Osteocyte (in vitro differentiated cells): ENCODE measurements around the gene LRFN5. TPM values are rescaled to one million over a fixed set of nuclear protein-coding genes. Genes with fewer than 3 reads are reported as not detected.

Experiments used
- DNase-seq: peaks from one replicate; pipeline ENCODE4 v3.0.0; 2021; ENCODE audit warnings: mixed read lengths; ENCODE audit not compliant: unreplicated experiment; ENCODE audit errors: extremely low spot score
- H3K27ac Mint-ChIP-seq: one replicate; pipeline ENCODE4 v1.8.0; 2021; ENCODE audit warnings: mild to moderate bottlenecking, mixed read lengths; ENCODE audit not compliant: unreplicated experiment
- H3K27me3 Mint-ChIP-seq: one replicate; pipeline ENCODE4 v1.8.0; 2021; ENCODE audit warnings: mixed read lengths; ENCODE audit not compliant: unreplicated experiment
- H3K36me3 Mint-ChIP-seq: one replicate; pipeline ENCODE4 v1.8.0; 2021; ENCODE audit warnings: mixed read lengths; ENCODE audit not compliant: unreplicated experiment
- H3K4me1 Mint-ChIP-seq: one replicate; pipeline ENCODE4 v1.8.0; 2021; ENCODE audit warnings: mixed read lengths; ENCODE audit not compliant: unreplicated experiment
- H3K4me3 Mint-ChIP-seq: one replicate; pipeline ENCODE4 v1.8.0; 2021; ENCODE audit warnings: mild to moderate bottlenecking, moderate library complexity, mixed read lengths; ENCODE audit not compliant: unreplicated experiment
- H3K9me3 Mint-ChIP-seq: one replicate; pipeline ENCODE4 v1.8.0; 2021; ENCODE audit warnings: mixed read lengths; ENCODE audit not compliant: unreplicated experiment
- total RNA-seq: library from RNA; stranded (reverse); gene quantifications from 2 replicates; pipeline ENCODE4 v1.2.1, GENCODE V29; 2021
- TF ChIP-seq, protein P1 (sequence below): fragments of 200-600 bp; sonication (generic); IDR thresholded peaks from 2 replicates; pipeline ENCODE4 v1.5.0; 2021; ENCODE audit warnings: antibody characterized with exemption, mild to moderate bottlenecking, moderate library complexity

LRFN5 gene
- total RNA-seq, 1 donor from 2014 or later: 0.16 TPM

GRCh38 chr14:41641690-41642089 lies 35.0 kb downstream of the LRFN5 start:
- H3K36me3 Mint-ChIP-seq: no peaks in the 10 kb centered on the region
- H3K27me3 Mint-ChIP-seq: peaks cover 2% of the 10 kb centered on the region
- no peak overlapping the region for H3K27ac Mint-ChIP-seq
- no peak for DNase-seq
- H3K4me1 Mint-ChIP-seq: no peaks in the 10 kb centered on the region
- H3K4me3 Mint-ChIP-seq: no peak overlapping the region
- H3K9me3 Mint-ChIP-seq: no peaks in the 10 kb centered on the region
- TF ChIP-seq, protein P1, sequence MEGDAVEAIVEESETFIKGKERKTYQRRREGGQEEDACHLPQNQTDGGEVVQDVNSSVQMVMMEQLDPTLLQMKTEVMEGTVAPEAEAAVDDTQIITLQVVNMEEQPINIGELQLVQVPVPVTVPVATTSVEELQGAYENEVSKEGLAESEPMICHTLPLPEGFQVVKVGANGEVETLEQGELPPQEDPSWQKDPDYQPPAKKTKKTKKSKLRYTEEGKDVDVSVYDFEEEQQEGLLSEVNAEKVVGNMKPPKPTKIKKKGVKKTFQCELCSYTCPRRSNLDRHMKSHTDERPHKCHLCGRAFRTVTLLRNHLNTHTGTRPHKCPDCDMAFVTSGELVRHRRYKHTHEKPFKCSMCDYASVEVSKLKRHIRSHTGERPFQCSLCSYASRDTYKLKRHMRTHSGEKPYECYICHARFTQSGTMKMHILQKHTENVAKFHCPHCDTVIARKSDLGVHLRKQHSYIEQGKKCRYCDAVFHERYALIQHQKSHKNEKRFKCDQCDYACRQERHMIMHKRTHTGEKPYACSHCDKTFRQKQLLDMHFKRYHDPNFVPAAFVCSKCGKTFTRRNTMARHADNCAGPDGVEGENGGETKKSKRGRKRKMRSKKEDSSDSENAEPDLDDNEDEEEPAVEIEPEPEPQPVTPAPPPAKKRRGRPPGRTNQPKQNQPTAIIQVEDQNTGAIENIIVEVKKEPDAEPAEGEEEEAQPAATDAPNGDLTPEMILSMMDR: no peak

GRCh38 chr14:41642367-41642766 lies 35.7 kb downstream of the LRFN5 start:
- Mint-ChIP-seq H3K27me3 (peaks cover 2% of the 10 kb centered on the region), H3K36me3 (no peaks in the 10 kb centered on the region), H3K27ac (no peak overlapping the region), H3K9me3 (no peaks in the 10 kb centered on the region), H3K4me1 (no peaks in the 10 kb centered on the region), H3K4me3 (no peak overlapping the region)
- TF ChIP-seq, protein P1: no peak
- no peak for DNase-seq

GRCh38 chr14:41642789-41643188 lies 36.1 kb downstream of the LRFN5 start:
- no peaks in the 10 kb centered on the region for H3K36me3 Mint-ChIP-seq
- DNase-seq: no peak
- H3K9me3 Mint-ChIP-seq: no peaks in the 10 kb centered on the region
- TF ChIP-seq, protein P1: no peak
- peaks cover 2% of the 10 kb centered on the region for H3K27me3 Mint-ChIP-seq
- no peak overlapping the region for H3K27ac Mint-ChIP-seq
- no peak overlapping the region for H3K4me3 Mint-ChIP-seq
- H3K4me1 Mint-ChIP-seq: no peaks in the 10 kb centered on the region

DNA sequence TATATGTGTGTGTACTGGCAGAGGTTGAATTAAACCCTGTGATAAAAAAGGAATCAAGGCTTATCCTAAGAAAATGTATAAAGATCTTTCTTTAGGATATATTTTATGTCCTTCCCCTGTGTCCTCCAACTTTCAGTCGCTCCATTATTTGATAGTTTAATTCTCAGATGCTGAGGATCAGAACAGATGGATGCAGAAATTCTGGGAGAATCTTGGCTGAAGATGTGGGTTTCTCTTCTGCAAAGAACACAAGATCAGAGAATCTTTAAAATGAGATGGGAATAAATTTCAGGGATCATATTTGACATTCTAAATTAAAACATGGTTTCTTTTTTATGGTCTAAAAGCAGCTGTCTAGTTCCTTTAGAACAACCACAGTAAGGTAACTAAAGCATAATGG lies 37.9 kb downstream of the LRFN5 start:
- TF ChIP-seq, protein P1: no peak
- peaks cover 2% of the 10 kb centered on the region for H3K27me3 Mint-ChIP-seq

GRCh38 chr14:41650802-41651201 lies 44.1 kb downstream of the LRFN5 start:
- H3K36me3 Mint-ChIP-seq: no peaks in the 10 kb centered on the region
- H3K4me3 Mint-ChIP-seq: no peak overlapping the region
- TF ChIP-seq, protein P1: no peak
- no peak overlapping the region for H3K27ac Mint-ChIP-seq
- H3K4me1 Mint-ChIP-seq: no peaks in the 10 kb centered on the region
- DNase-seq: no peak
- H3K27me3 Mint-ChIP-seq: no peaks in the 10 kb centered on the region
- no peaks in the 10 kb centered on the region for H3K9me3 Mint-ChIP-seq

More for the DNA sequence above, 37.9 kb downstream of the LRFN5 start:
- Mint-ChIP-seq H3K36me3 (no peaks in the 10 kb centered on the region), H3K4me1 (no peaks in the 10 kb centered on the region), H3K4me3 (no peak overlapping the region), H3K9me3 (no peaks in the 10 kb centered on the region), H3K27ac (no peak overlapping the region)
- no peak for DNase-seq
